H9 (cell line): Measurements from ENCODE around the gene DTX3L. TPM values are rescaled to one million over a fixed set of nuclear protein-coding genes. Genes with fewer than 3 reads are reported as not detected.

ENCODE experiments used
- DNase-seq: peaks from one replicate; pipeline ENCODE4 v3.0.0-alpha.2; 2017
- H2AFZ ChIP-seq: one replicate; pipeline ENCODE4 v1.6.1; 2013; ENCODE audit warnings: mild to moderate bottlenecking, low read length, control low read depth, moderate library complexity
- H2AK5ac ChIP-seq: 2 replicates; pipeline ENCODE4 v1.6.1; 2013; ENCODE audit warnings: low read length, control low read depth, mixed read lengths; ENCODE audit not compliant: insufficient read length
- H2BK120ac ChIP-seq: one replicate; pipeline ENCODE4 v1.6.1; 2013; ENCODE audit warnings: low read depth, mild to moderate bottlenecking, low read length, control low read depth, inconsistent platforms; ENCODE audit not compliant: poor library complexity, severe bottlenecking
- H2BK12ac ChIP-seq: 2 replicates; pipeline ENCODE4 v1.6.1; 2013; ENCODE audit warnings: low read length, control low read depth, mixed read lengths, low read depth; ENCODE audit not compliant: insufficient read length
- H2BK15ac ChIP-seq: 2 replicates; pipeline ENCODE4 v1.6.1; 2013; ENCODE audit warnings: low read depth, low read length, control low read depth
- H2BK20ac ChIP-seq: one replicate; pipeline ENCODE4 v1.6.1; 2013; ENCODE audit warnings: low read depth, mild to moderate bottlenecking, low read length, control low read depth, inconsistent platforms; ENCODE audit not compliant: poor library complexity, severe bottlenecking
- H2BK5ac ChIP-seq: 2 replicates; pipeline ENCODE4 v1.6.1; 2013; ENCODE audit warnings: low read length, control low read depth, mixed read lengths; ENCODE audit not compliant: insufficient read length
- H3K14ac ChIP-seq: 2 replicates; pipeline ENCODE4 v1.6.1; 2013; ENCODE audit warnings: low read length, control low read depth; ENCODE audit not compliant: insufficient read depth
- H3K18ac ChIP-seq: 2 replicates; pipeline ENCODE4 v1.6.1; 2013; ENCODE audit warnings: low read depth, mild to moderate bottlenecking, mixed read lengths, low read length, control low read depth; ENCODE audit not compliant: insufficient read length
- H3K23ac ChIP-seq: 2 replicates; pipeline ENCODE4 v1.6.1; 2013; ENCODE audit warnings: low read length, control low read depth, mixed read lengths, low read depth; ENCODE audit not compliant: insufficient read length
- H3K23me2 ChIP-seq: 2 replicates; pipeline ENCODE4 v1.6.1; 2013; ENCODE audit warnings: low read depth, mild to moderate bottlenecking, mixed read lengths, low read length, control low read depth; ENCODE audit not compliant: insufficient read length, poor library complexity, severe bottlenecking
- H3K27ac ChIP-seq: 2 replicates; pipeline ENCODE4 v1.5.1; 2013; ENCODE audit warnings: low read length, control low read depth, mixed read lengths, low read depth; ENCODE audit not compliant: insufficient read length
- H3K27me3 ChIP-seq: 2 replicates; pipeline ENCODE4 v1.6.1; 2013; ENCODE audit warnings: low read length, control low read depth, inconsistent platforms; ENCODE audit not compliant: insufficient read depth
- H3K4ac ChIP-seq: 2 replicates; pipeline ENCODE4 v1.6.1; 2013; ENCODE audit warnings: low read depth, mild to moderate bottlenecking, control low read depth, inconsistent platforms, low read length, moderate library complexity
- H3K4me1 ChIP-seq: 2 replicates; pipeline ENCODE4 v1.6.1; 2013; ENCODE audit warnings: low read length, control low read depth, inconsistent platforms; ENCODE audit not compliant: insufficient read depth
- H3K4me2 ChIP-seq: 2 replicates; pipeline ENCODE4 v1.6.1; 2013; ENCODE audit warnings: low read length, control low read depth, mixed read lengths; ENCODE audit not compliant: insufficient read length, insufficient read depth
- H3K56ac ChIP-seq: 2 replicates; pipeline ENCODE4 v1.6.1; 2013; ENCODE audit warnings: low read depth, mild to moderate bottlenecking, mixed read lengths, low read length, control low read depth; ENCODE audit not compliant: insufficient read length
- H3K79me1 ChIP-seq: 2 replicates; pipeline ENCODE4 v1.6.1; 2013; ENCODE audit warnings: low read depth, mild to moderate bottlenecking, moderate library complexity, low read length, control low read depth, inconsistent platforms; ENCODE audit not compliant: insufficient read depth, poor library complexity, severe bottlenecking
- H3K79me2 ChIP-seq: 2 replicates; pipeline ENCODE4 v1.6.1; 2013; ENCODE audit warnings: low read length, control low read depth, inconsistent platforms; ENCODE audit not compliant: insufficient read depth
- H3K9ac ChIP-seq: 2 replicates; pipeline ENCODE4 v1.6.1; 2013; ENCODE audit warnings: low read length, control low read depth, mixed read lengths; ENCODE audit not compliant: insufficient read length; ENCODE audit errors: extremely low read depth
- H3K9me3 ChIP-seq: one replicate; pipeline ENCODE4 v1.6.1; 2013; ENCODE audit warnings: low read depth, low read length, inconsistent platforms; ENCODE audit not compliant: control insufficient read depth
- H3T11ph ChIP-seq: one replicate; pipeline ENCODE4 v1.6.1; 2013; ENCODE audit warnings: mild to moderate bottlenecking, low read length, control low read depth, inconsistent platforms
- H4K20me1 ChIP-seq: one replicate; pipeline ENCODE4 v1.6.1; 2013; ENCODE audit not compliant: control insufficient read depth, insufficient read length, insufficient read depth
- H4K5ac ChIP-seq: 2 replicates; pipeline ENCODE4 v1.6.1; 2013; ENCODE audit warnings: low read depth, mild to moderate bottlenecking, mixed read lengths, low read length, control low read depth; ENCODE audit not compliant: insufficient read length
- H4K8ac ChIP-seq: replicated peaks from 2 replicates; pipeline ENCODE4 v1.6.1; 2013; ENCODE audit warnings: low read length, control low read depth, mixed read lengths, low read depth; ENCODE audit not compliant: insufficient read length
- H4K91ac ChIP-seq: 2 replicates; pipeline ENCODE4 v1.6.1; 2013; ENCODE audit warnings: low read depth, mild to moderate bottlenecking, moderate library complexity, mixed read lengths, low read length, control low read depth; ENCODE audit not compliant: insufficient read length
- H3K27ac Mint-ChIP-seq, 3 experiments: 2 replicates in 2 of 3; 3 replicates in 1 of 3; pipeline ENCODE4 v1.8.0; 2020 to 2021; ENCODE audit warnings: mixed read lengths in 3 of 3, mild to moderate bottlenecking in 1 of 3, moderate library complexity in 1 of 3
- H3K27me3 Mint-ChIP-seq: 2 replicates; pipeline ENCODE4 v1.8.0; 2021; ENCODE audit warnings: low read depth, mild to moderate bottlenecking, moderate library complexity, mixed read lengths
- H3K36me3 Mint-ChIP-seq, 3 experiments: 2 replicates in 2 of 3; 3 replicates in 1 of 3; pipeline ENCODE4 v1.8.0; 2020 to 2021; ENCODE audit warnings: low read depth in 3 of 3, mixed read lengths in 3 of 3; ENCODE audit not compliant: insufficient read depth in 1 of 3
- H3K4me1 Mint-ChIP-seq, 2 experiments: 2 replicates each; pipeline ENCODE4 v1.8.0; 2020; ENCODE audit warnings: mixed read lengths in 2 of 2
- H3K4me3 Mint-ChIP-seq, 2 experiments: 2 replicates in 1 of 2; 3 replicates in 1 of 2; pipeline ENCODE4 v1.8.0; 2020 to 2021; ENCODE audit warnings: mild to moderate bottlenecking in 2 of 2, mixed read lengths in 2 of 2, moderate library complexity in 1 of 2
- H3K9me3 Mint-ChIP-seq, 2 experiments: 2 replicates in 1 of 2; 3 replicates in 1 of 2; pipeline ENCODE4 v1.8.0; 2020; ENCODE audit warnings: mild to moderate bottlenecking in 2 of 2, mixed read lengths in 2 of 2, moderate library complexity in 1 of 2
- WGBS: extraction: QIAGEN DNeasy Blood & Tissue Kit; methylation state at CpG from one replicate; pipeline ENCODE4 v1.1.7; 2013; ENCODE audit warnings: missing lambda C conversion rate, low lambda C conversion rate, mixed read lengths; ENCODE audit not compliant: insufficient read length; ENCODE audit errors: extremely low coverage; 5-methylcytosine and 5-hydroxymethylcytosine counted together
- total RNA-seq: library from RNA; stranded (reverse); gene quantifications from 2 replicates; pipeline ENCODE4 v1.2.1, GENCODE V29; 2021
- TF ChIP-seq, protein P1 (sequence below): fragments of 200-600 bp; sonication (generic); conservative IDR thresholded peaks from 3 replicates; pipeline ENCODE4 v1.8.0; 2021; ENCODE audit warnings: antibody characterized with exemption, mild to moderate bottlenecking

Gene DTX3L
- total RNA-seq, 1 experiment from 2014 or later, result 7.5 TPM

DNA sequence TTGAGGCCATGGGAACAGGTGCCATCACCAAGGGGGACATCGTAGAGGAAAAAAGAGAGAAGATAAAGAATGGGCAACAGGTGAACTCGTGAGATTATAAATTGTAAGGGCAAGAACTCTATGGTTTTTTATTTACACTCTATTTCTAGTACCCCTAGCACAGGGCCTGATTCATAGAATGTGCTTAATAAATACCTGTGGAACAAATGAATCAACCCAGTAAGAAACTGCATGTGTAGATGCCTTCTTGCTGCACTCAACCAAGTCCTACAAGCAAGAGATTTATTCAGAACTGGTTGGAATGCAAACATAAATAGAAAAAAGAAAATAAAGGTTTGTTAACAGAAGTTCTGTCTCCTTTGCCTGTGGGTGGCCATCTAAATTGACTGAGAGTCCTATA lies 30.7 kb upstream of the DTX3L start:
- H3K4me2 ChIP-seq, result no peak overlapping the region
- H3K9me3 ChIP-seq, result no peaks in the 10 kb centered on the region
- TF ChIP-seq, protein P1, sequence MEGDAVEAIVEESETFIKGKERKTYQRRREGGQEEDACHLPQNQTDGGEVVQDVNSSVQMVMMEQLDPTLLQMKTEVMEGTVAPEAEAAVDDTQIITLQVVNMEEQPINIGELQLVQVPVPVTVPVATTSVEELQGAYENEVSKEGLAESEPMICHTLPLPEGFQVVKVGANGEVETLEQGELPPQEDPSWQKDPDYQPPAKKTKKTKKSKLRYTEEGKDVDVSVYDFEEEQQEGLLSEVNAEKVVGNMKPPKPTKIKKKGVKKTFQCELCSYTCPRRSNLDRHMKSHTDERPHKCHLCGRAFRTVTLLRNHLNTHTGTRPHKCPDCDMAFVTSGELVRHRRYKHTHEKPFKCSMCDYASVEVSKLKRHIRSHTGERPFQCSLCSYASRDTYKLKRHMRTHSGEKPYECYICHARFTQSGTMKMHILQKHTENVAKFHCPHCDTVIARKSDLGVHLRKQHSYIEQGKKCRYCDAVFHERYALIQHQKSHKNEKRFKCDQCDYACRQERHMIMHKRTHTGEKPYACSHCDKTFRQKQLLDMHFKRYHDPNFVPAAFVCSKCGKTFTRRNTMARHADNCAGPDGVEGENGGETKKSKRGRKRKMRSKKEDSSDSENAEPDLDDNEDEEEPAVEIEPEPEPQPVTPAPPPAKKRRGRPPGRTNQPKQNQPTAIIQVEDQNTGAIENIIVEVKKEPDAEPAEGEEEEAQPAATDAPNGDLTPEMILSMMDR, result no peak
- no peaks in the 10 kb centered on the region for H3K9me3 Mint-ChIP-seq
- no peaks in the 10 kb centered on the region for H3K27me3 Mint-ChIP-seq
- H3K4me3 Mint-ChIP-seq, result no peak overlapping the region
- H2BK120ac ChIP-seq, result no peak overlapping the region
- no peak overlapping the region for H2BK12ac ChIP-seq
- H2AFZ ChIP-seq, result no peak overlapping the region
- no peak overlapping the region for H3T11ph ChIP-seq
- H3K4ac ChIP-seq, result no peak overlapping the region
- H3K79me2 ChIP-seq, result no peaks in the 10 kb centered on the region
- no peak overlapping the region for H3K56ac ChIP-seq
- H3K23me2 ChIP-seq, result no peaks in the 10 kb centered on the region
- H2BK15ac ChIP-seq, result no peak overlapping the region
- H3K27me3 ChIP-seq, result no peaks in the 10 kb centered on the region
- no CpG with 5 or more reads among the region's 2 CpGs for WGBS
- H3K79me1 ChIP-seq, result no peaks in the 10 kb centered on the region
- H2AK5ac ChIP-seq, result no peak overlapping the region
- no peak overlapping the region for H3K18ac ChIP-seq
- H3K9ac ChIP-seq, result no peak overlapping the region
- H4K8ac ChIP-seq, result no peak overlapping the region
- H3K27ac ChIP-seq, result no peak overlapping the region
- H3K4me1 ChIP-seq, result peaks cover 3% of the 10 kb centered on the region; the same call in 1 of the 2 replicates
- H4K5ac ChIP-seq, result no peak overlapping the region
- no peak overlapping the region for H3K14ac ChIP-seq
- no peaks in the 10 kb centered on the region; a peak in 1 of 7 replicates for H3K36me3 Mint-ChIP-seq
- H3K4me1 Mint-ChIP-seq, result peaks cover 28 to 29% of the 10 kb centered on the region in 2 experiments
- no peak overlapping the region for H3K23ac ChIP-seq
- H2BK20ac ChIP-seq, result no peak overlapping the region
- no peak overlapping the region for H2BK5ac ChIP-seq
- H4K91ac ChIP-seq, result no peak overlapping the region
- no peak overlapping the region for H3K27ac Mint-ChIP-seq
- no peaks in the 10 kb centered on the region for H4K20me1 ChIP-seq
- DNase-seq, result no peak
